Measurements from ENCODE around the gene KDM6A. TPM values are rescaled to one million over a fixed set of nuclear protein-coding genes. Genes with fewer than 3 reads are reported as not detected.

KDM6A gene
- total RNA-seq, 1 experiment from 2014 or later: 42.8 TPM

DNA sequence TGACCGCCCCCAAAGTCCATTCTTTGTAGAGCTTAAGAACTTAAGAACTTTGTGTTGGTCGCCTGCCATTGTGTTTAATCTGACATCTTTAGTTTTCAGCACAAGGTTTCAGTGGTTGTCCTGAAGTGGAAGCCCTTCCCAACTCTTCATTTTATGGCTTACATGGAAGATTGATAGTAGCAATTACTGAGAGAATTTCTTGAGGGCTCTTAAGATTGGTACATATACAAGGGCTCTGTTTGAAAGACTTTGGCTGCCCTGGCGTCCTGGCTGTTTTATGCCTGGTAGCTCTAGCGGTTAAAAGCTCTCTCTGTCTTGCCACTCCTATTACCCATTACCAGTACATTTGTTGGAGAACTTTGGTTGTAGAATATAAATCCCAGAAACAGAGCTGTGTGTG lies 75.0 kb downstream of the KDM6A start:
- Histone ChIP-seq H3K23me2 (ENCODE audit: insufficient read length, low read depth, low read length, poor library complexity, severe bottlenecking) (peaks cover 3% of the 10 kb centered on the region), H2BK20ac (ENCODE audit: low read depth, low read length, poor library complexity, severe bottlenecking) (no peak overlapping the region), H3K9ac (ENCODE audit: extremely low read depth, insufficient read length, low read length) (no peak overlapping the region), H3K27ac (ENCODE audit: insufficient read length, low read depth, low read length) (no peak overlapping the region), H3K4me2 (ENCODE audit: insufficient read depth, insufficient read length, low read length) (no peak overlapping the region), H3K9me3 (ENCODE audit: control insufficient read depth, low read depth, low read length) (peaks cover 8% of the 10 kb centered on the region), H3K14ac (ENCODE audit: insufficient read depth, low read length) (no peak overlapping the region), H3K23ac (ENCODE audit: insufficient read length, low read depth, low read length) (no peak overlapping the region), H2AFZ (ENCODE audit: low read length) (no peak overlapping the region), H3K56ac (ENCODE audit: insufficient read length, low read depth, low read length) (no peak overlapping the region), H4K20me1 (ENCODE audit: control insufficient read depth, insufficient read depth, insufficient read length) (no peaks in the 10 kb centered on the region), H3K18ac (ENCODE audit: insufficient read length, low read depth, low read length) (no peak overlapping the region), H2AK5ac (ENCODE audit: insufficient read length, low read length) (no peak overlapping the region), H4K5ac (ENCODE audit: insufficient read length, low read depth, low read length) (no peak overlapping the region), H3K27me3 (ENCODE audit: insufficient read depth, low read length) (no peaks in the 10 kb centered on the region), H2BK12ac (ENCODE audit: insufficient read length, low read depth, low read length) (no peak overlapping the region), H4K8ac (replicated peaks; ENCODE audit: insufficient read length, low read depth, low read length) (no peak overlapping the region), H4K91ac (ENCODE audit: insufficient read length, low read depth, low read length) (no peak overlapping the region), H2BK5ac (ENCODE audit: insufficient read length, low read length) (no peak overlapping the region), H3T11ph (ENCODE audit: low read length) (no peak overlapping the region), H3K4me1 (ENCODE audit: insufficient read depth, low read length) (peaks cover 2% of the 10 kb centered on the region; the same call in 1 of the 2 replicates), H3K79me2 (ENCODE audit: insufficient read depth, low read length) (peaks cover 13% of the 10 kb centered on the region; the same call in 1 of the 2 replicates), H2BK15ac (ENCODE audit: low read depth, low read length) (no peak overlapping the region), H3K79me1 (ENCODE audit: insufficient read depth, low read depth, low read length, poor library complexity, severe bottlenecking) (no peaks in the 10 kb centered on the region), H2BK120ac (ENCODE audit: low read depth, low read length, poor library complexity, severe bottlenecking) (no peak overlapping the region), H3K4ac (ENCODE audit: low read depth, low read length) (no peak overlapping the region)
- Mint-ChIP-seq H3K27me3 (ENCODE audit: low read depth) (no peaks in the 10 kb centered on the region), H3K4me1 (peaks cover 17 to 39% of the 10 kb centered on the region in 2 experiments), H3K36me3 (ENCODE audit: insufficient read depth in 1 of 3, low read depth in 3 of 3) (peaks cover 7 to 18% (median 16%) of the 10 kb centered on the region in 3 experiments), H3K9me3 (peaks cover 50 to 68% of the 10 kb centered on the region in 2 experiments), H3K4me3 (no peak overlapping the region), H3K27ac (peak overlapping the region in 2 of 3 experiments; percentile 11 to 64; a peak in 3 of 7 replicates)
- no peak for DNase-seq
- WGBS (ENCODE audit: extremely low coverage, insufficient read length, low lambda C conversion rate): no CpG with 5 or more reads among the region's 4 CpGs
- TF ChIP-seq CTCF (conservative IDR thresholded peaks at IDR 0.05): no peak
